Fibroblast of lung (primary cell): Measurements from ENCODE around the gene PPT1.

Experiments
- EZH2 ChIP-seq: IDR thresholded peaks from 2 replicates; pipeline ENCODE4 v1.5.1; 2012; ENCODE audit warnings: low read length, control low read depth, mild to moderate bottlenecking; ENCODE audit errors: missing control alignments
- TF ChIP-seq, protein P1 (sequence below), 2 donors: IDR thresholded peaks in 1 of 2; conservative IDR thresholded peaks in 1 of 2; 1 replicate in 1 of 2; 2 replicates in 1 of 2; pipeline ENCODE4 v1.5.1; 2011 to 2012; ENCODE audit warnings: low read length in 2 of 2, control low read depth in 1 of 2, inconsistent platforms in 1 of 2, low read depth in 1 of 2, mild to moderate bottlenecking in 1 of 2

GRCh38 chr1:40072142-40072541 lies 24.9 kb downstream of the PPT1 start:
- TF ChIP-seq, protein P1, sequence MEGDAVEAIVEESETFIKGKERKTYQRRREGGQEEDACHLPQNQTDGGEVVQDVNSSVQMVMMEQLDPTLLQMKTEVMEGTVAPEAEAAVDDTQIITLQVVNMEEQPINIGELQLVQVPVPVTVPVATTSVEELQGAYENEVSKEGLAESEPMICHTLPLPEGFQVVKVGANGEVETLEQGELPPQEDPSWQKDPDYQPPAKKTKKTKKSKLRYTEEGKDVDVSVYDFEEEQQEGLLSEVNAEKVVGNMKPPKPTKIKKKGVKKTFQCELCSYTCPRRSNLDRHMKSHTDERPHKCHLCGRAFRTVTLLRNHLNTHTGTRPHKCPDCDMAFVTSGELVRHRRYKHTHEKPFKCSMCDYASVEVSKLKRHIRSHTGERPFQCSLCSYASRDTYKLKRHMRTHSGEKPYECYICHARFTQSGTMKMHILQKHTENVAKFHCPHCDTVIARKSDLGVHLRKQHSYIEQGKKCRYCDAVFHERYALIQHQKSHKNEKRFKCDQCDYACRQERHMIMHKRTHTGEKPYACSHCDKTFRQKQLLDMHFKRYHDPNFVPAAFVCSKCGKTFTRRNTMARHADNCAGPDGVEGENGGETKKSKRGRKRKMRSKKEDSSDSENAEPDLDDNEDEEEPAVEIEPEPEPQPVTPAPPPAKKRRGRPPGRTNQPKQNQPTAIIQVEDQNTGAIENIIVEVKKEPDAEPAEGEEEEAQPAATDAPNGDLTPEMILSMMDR (conservative IDR thresholded peaks at IDR 0.05 in 1 of 2, IDR thresholded peaks at IDR 0.05 in 1 of 2; ENCODE audit: low read depth in 1 of 2, low read length in 2 of 2): no peak
- no peak for TF ChIP-seq EZH2
